RWPE2 (cell line): Measurements from ENCODE around the gene TMEM147.

Experiments used
- ATAC-seq: fragments of 200-7000 bp; cut with Tn5 transposase; 3 replicates; pipeline ENCODE4 v1.9.1; 2021; ENCODE audit warnings: low read depth
- DNase-seq: peaks from one replicate; pipeline ENCODE4 v3.0.0-alpha.2; 2020; ENCODE audit warnings: low spot score
- H3K27ac ChIP-seq: fragments of 450-650 bp; 2 replicates; pipeline ENCODE4 v1.5.1; 2017; ENCODE audit warnings: mild to moderate bottlenecking; ENCODE audit not compliant: poor library complexity, severe bottlenecking
- H3K27me3 ChIP-seq: fragments of 250-450 bp; sonication (Bioruptor Pico); 2 replicates; pipeline ENCODE4 v1.5.1; 2021; ENCODE audit warnings: mild to moderate bottlenecking, moderate library complexity; ENCODE audit not compliant: insufficient read depth, poor library complexity, severe bottlenecking
- H3K36me3 ChIP-seq: fragments of 250-450 bp; sonication (Bioruptor Pico); 2 replicates; pipeline ENCODE4 v1.5.1; 2020; ENCODE audit warnings: low read depth, mild to moderate bottlenecking, moderate library complexity
- H3K4me1 ChIP-seq: fragments of 250-450 bp; sonication (Bioruptor Pico); 2 replicates; pipeline ENCODE4 v1.5.1; 2021; ENCODE audit warnings: mild to moderate bottlenecking, moderate library complexity; ENCODE audit not compliant: insufficient read depth, poor library complexity, severe bottlenecking
- H3K4me3 ChIP-seq: fragments of 250-450 bp; sonication (Bioruptor Pico); 2 replicates; pipeline ENCODE4 v1.5.1; 2021; ENCODE audit warnings: mild to moderate bottlenecking, moderate library complexity; ENCODE audit not compliant: severe bottlenecking
- H3K9me3 ChIP-seq: fragments of 250-450 bp; sonication (Bioruptor Pico); 2 replicates; pipeline ENCODE4 v1.5.1; 2021; ENCODE audit warnings: mild to moderate bottlenecking, moderate library complexity; ENCODE audit not compliant: severe bottlenecking
- CTCF ChIP-seq: fragments of 450-650 bp; IDR thresholded peaks from one replicate; pipeline ENCODE4 v1.5.1; 2017; ENCODE audit warnings: mild to moderate bottlenecking, moderate library complexity; ENCODE audit not compliant: poor library complexity, severe bottlenecking

Gene TMEM147

GRCh38 chr19:35539314-35539713 lies 6.1 kb upstream of the TMEM147 start:
- H3K27me3 ChIP-seq, result no peaks in the 10 kb centered on the region
- no peaks in the 10 kb centered on the region for H3K9me3 ChIP-seq
- no peak for ATAC-seq
- H3K4me3 ChIP-seq, result no peak overlapping the region
- peaks cover 3% of the 10 kb centered on the region; the same call in 1 of the 2 replicates for H3K36me3 ChIP-seq
- no peaks in the 10 kb centered on the region for H3K4me1 ChIP-seq
- TF ChIP-seq CTCF, result no peak
- no peak for DNase-seq
- H3K27ac ChIP-seq, result no peak overlapping the region

GRCh38 chr19:35539850-35540249 lies 5.6 kb upstream of the TMEM147 start:
- TF ChIP-seq CTCF, result no peak
- no peaks in the 10 kb centered on the region for H3K4me1 ChIP-seq
- no peak for ATAC-seq

GRCh38 chr19:35540356-35540927 lies 5.0 kb upstream of the TMEM147 start:
- Histone ChIP-seq H3K27ac (no peak overlapping the region), H3K4me1 (no peaks in the 10 kb centered on the region), H3K27me3 (no peaks in the 10 kb centered on the region), H3K4me3 (no peak overlapping the region), H3K36me3 (peaks cover 3% of the 10 kb centered on the region; the same call in 1 of the 2 replicates), H3K9me3 (no peaks in the 10 kb centered on the region)
- ATAC-seq, result no peak
- TF ChIP-seq CTCF, result no peak
- no peak for DNase-seq

More at GRCh38 chr19:35539850-35540249, 5.6 kb upstream of the TMEM147 start:
- peaks cover 3% of the 10 kb centered on the region; the same call in 1 of the 2 replicates for H3K36me3 ChIP-seq
- DNase-seq, result no peak
- no peak overlapping the region for H3K27ac ChIP-seq
- H3K4me3 ChIP-seq, result no peak overlapping the region
- no peaks in the 10 kb centered on the region for H3K27me3 ChIP-seq
- H3K9me3 ChIP-seq, result no peaks in the 10 kb centered on the region

- Histone ChIP-seq H3K4me3 (no peak overlapping the region), H3K9me3 (no peaks in the 10 kb centered on the region), H3K36me3 (peaks cover 14% of the 10 kb centered on the region), H3K4me1 (peaks cover 6% of the 10 kb centered on the region), H3K27me3 (no peaks in the 10 kb centered on the region), H3K27ac (no peak overlapping the region)
- DNase-seq (no peak), ATAC-seq (no peak)
- no peak for TF ChIP-seq CTCF
Measured at GRCh38 chr19:35542209-35542608, 3.2 kb upstream of the TMEM147 start.
